ENCODE data around the gene ENO2. TPM values are rescaled to one million over a fixed set of nuclear protein-coding genes. Genes with fewer than 3 reads are reported as not detected.
A peak's percentile ranks its signal among the peaks of the same experiment; 100 is the strongest.

Gene ENO2
- total RNA-seq, 4 donors from 2014 or later = 14.0 to 25.8 (median 15.9) TPM

DNA sequence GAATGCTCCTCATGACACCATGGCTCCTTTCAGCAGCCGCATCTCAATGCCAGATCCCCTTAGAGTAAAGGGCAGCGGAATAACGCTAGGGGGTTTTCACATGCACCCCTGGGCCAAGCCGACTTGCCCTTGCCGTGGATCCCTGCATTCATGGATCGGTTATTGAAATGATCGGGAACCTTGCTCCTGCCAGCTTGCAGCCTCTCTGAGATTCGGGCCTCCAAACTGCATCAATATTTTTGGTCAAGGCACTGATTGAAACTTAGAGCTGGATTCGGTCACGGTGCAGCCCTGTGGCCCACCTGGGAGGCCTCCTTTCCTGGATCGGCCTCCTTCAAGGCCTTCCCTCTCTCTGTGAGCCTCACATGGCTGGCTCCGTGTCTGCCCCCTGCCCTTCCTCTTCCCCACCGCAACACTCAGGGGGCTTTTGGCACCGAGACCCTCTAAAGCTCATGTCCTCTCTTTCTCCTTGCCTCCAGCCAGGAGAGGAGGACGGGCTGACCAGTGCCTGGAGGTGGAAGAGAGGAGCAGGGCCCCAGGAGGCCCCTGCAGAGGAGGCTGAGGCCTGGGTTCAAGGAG, 38.6 kb downstream of the ENO2 start:
- Histone ChIP-seq H3K36me3 (no peaks in the 10 kb centered on the region), H3K4me1 (peaks cover 0 to 46% (median 16%) of the 10 kb centered on the region in 4 donors), H3K4me3 (peak overlapping the region; percentile 3 to 49 (median 28)), H3K9me3 (no peaks in the 10 kb centered on the region), H3K27me3 (no peaks in the 10 kb centered on the region), H3K27ac (peak overlapping the region in 3 of 4 donors; percentile 53 to 80 (median 74))
- TF ChIP-seq, protein P1, sequence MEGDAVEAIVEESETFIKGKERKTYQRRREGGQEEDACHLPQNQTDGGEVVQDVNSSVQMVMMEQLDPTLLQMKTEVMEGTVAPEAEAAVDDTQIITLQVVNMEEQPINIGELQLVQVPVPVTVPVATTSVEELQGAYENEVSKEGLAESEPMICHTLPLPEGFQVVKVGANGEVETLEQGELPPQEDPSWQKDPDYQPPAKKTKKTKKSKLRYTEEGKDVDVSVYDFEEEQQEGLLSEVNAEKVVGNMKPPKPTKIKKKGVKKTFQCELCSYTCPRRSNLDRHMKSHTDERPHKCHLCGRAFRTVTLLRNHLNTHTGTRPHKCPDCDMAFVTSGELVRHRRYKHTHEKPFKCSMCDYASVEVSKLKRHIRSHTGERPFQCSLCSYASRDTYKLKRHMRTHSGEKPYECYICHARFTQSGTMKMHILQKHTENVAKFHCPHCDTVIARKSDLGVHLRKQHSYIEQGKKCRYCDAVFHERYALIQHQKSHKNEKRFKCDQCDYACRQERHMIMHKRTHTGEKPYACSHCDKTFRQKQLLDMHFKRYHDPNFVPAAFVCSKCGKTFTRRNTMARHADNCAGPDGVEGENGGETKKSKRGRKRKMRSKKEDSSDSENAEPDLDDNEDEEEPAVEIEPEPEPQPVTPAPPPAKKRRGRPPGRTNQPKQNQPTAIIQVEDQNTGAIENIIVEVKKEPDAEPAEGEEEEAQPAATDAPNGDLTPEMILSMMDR (IDR thresholded peaks at IDR 0.05) = no peak
- no peak for TF ChIP-seq EP300 (IDR thresholded peaks at IDR 0.05)
- no peak for TF ChIP-seq POLR2A (IDR thresholded peaks at IDR 0.05)
- no peak for DNase-seq (ENCODE audit: low spot score in 2 of 2)
- 73 to 75% methylated on average over 15 of the region's 15 CpGs for WGBS, 2 donors

DNA sequence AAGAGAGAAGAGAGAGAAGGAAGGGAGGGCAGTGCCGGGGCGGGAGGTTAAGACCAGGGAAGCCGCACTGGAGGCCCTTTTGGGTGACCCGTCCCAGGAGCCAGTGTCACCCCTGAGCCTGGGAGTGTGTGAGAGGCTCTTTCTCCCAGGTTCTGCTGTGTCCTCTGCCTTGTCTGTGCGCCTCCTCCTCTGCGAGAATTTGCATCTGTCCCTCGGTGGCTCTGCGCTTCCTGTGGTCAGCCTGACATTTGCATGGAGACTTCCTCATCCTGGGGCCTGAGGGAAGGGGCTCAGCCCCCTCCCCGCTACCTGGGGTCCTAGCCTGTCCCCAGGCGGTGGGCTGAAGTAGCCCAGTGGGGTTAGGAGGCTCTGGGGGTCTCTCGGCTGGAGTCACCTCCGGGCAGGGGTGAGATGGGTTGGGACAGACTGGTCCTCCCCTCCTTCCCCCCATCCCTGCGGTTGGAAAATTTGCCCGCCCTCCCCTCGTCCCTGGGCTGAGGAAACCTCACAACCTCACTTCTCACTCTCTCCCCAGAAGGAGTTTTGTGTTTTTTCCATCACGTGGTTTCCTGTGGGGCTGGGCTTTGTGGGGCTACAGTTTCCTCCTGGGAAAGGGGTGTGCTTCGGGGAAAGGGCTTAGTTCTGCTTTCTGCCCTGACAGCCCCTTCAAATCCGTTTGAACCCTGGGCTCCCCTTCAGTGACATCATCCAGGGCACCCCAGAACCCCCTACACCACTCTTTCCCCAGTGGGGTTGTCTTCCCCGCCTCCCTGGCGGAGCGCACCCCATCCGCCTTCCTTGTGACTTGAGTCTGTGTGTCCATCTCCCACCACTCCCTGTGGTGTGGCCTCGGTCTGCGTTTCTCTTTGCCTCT, 39.3 kb downstream of the ENO2 start:
- Histone ChIP-seq H3K27ac (peak overlapping the region in 3 of 4 donors; percentile 53 to 80 (median 74)), H3K4me1 (peaks cover 0 to 53% (median 19%) of the 10 kb centered on the region in 4 donors), H3K4me3 (peak overlapping the region in 3 of 4 donors; percentile 11 to 49 (median 46)), H3K27me3 (no peaks in the 10 kb centered on the region), H3K36me3 (no peaks in the 10 kb centered on the region), H3K9me3 (no peaks in the 10 kb centered on the region)
- DNase-seq (ENCODE audit: low spot score in 2 of 2) = peak in 1 of 2 donors; percentile 76
- WGBS, 2 donors = 36 to 38% methylated on average over 24 of the region's 24 CpGs
- TF ChIP-seq, protein P1 (IDR thresholded peaks at IDR 0.05) = peak in 1 of 5 experiments; percentile 15
- TF ChIP-seq POLR2A (IDR thresholded peaks at IDR 0.05) (peak in 1 of 2 donors; percentile 23), EP300 (IDR thresholded peaks at IDR 0.05) (peak in 1 of 2 donors; percentile 51)

DNA sequence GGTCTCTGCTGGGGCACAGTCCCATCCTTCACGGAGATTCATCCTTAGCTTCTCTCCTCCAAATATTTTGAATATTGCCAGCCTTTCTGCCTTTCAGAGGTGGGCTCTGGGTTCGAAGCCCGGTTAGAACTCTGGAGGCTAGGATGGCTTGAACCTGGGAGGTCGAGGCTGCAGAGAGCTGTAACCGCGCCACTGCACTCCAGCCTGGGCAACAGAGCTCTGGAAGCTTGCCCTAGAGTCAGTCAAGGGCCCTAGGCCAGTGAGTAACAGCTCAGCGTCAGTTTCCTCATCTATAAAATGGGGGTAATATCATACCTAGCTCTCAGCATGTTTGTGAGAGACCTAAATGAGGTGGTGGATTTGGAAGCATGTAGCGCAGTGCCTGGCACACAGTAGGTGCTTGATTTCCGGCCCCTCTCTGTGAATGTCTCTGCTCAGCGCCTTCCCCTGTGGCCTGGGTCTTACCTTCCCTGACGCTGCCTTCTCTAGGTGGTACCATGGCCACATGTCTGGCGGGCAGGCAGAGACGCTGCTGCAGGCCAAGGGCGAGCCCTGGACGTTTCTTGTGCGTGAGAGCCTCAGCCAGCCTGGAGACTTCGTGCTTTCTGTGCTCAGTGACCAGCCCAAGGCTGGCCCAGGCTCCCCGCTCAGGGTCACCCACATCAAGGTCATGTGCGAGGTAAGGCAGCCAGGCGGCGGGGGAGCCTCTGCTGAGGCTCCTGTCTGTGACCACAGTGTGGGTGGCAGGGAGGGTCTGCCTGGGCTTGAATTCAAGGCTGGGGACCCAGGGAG, 40.1 kb downstream of the ENO2 start:
- no peaks in the 10 kb centered on the region for H3K36me3 ChIP-seq
- 82 to 83% methylated on average over 21 of the region's 21 CpGs for WGBS, 2 donors
- peak overlapping the region in 2 of 4 donors; percentile 13 to 20 for H3K4me3 ChIP-seq
- TF ChIP-seq POLR2A (IDR thresholded peaks at IDR 0.05) (no peak), EP300 (IDR thresholded peaks at IDR 0.05) (no peak)
- TF ChIP-seq, protein P1 (IDR thresholded peaks at IDR 0.05) = no peak
- no peak for DNase-seq (ENCODE audit: low spot score in 2 of 2)
- no peaks in the 10 kb centered on the region for H3K9me3 ChIP-seq
- peaks cover 0 to 48% (median 19%) of the 10 kb centered on the region in 4 donors for H3K4me1 ChIP-seq
- no peaks in the 10 kb centered on the region for H3K27me3 ChIP-seq
- H3K27ac ChIP-seq = peak overlapping the region in 3 of 4 donors; percentile 53 to 80 (median 57)

DNA sequence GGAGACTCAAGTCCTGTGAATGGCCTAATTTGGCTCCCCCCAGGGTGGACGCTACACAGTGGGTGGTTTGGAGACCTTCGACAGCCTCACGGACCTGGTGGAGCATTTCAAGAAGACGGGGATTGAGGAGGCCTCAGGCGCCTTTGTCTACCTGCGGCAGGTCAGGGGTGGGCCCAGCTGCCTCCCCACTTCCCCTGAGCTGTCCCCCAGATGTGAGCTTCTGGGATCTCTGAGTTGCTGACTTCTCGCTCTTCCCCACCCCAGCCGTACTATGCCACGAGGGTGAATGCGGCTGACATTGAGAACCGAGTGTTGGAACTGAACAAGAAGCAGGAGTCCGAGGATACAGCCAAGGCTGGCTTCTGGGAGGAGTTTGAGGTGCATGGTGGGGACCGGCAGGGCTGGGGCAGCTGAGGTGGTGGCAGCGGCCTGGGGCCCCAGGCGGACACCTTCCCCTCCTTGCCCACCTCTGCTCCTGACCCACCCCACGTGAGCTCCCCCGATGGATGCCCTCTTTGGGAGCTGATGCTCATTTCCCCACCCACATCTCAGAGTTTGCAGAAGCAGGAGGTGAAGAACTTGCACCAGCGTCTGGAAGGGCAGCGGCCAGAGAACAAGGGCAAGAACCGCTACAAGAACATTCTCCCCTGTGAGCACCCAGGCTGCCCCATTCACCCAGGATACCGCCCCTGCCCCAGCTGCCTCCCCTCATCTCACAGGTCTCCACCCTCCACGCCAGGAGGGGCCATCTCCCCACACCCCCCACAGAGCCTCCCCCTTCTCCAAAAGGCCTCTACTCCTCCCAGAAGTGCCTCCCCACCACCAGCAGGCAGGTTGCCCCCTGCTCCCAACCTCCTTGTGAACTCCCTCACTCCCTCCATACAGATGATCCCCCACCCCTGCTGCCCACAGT, 41.0 kb downstream of the ENO2 start:
- WGBS, 2 donors = 83 to 88% methylated on average over 22 of the region's 22 CpGs
- DNase-seq (ENCODE audit: low spot score in 2 of 2) = no peak
- Histone ChIP-seq H3K36me3 (no peaks in the 10 kb centered on the region), H3K4me1 (peaks cover 0 to 55% (median 24%) of the 10 kb centered on the region in 4 donors), H3K27ac (peak overlapping the region in 1 of 4 donors; percentile 80), H3K9me3 (no peaks in the 10 kb centered on the region), H3K27me3 (no peaks in the 10 kb centered on the region), H3K4me3 (no peak overlapping the region)
- TF ChIP-seq POLR2A (IDR thresholded peaks at IDR 0.05) (no peak), EP300 (IDR thresholded peaks at IDR 0.05) (no peak)
- TF ChIP-seq, protein P1 (IDR thresholded peaks at IDR 0.05) = no peak
